PC-9 (cell line): ENCODE measurements around the gene SCAI.

Experiments
- EZH2 ChIP-seq: fragments of 200-600 bp; sonication (generic); IDR thresholded peaks from 2 replicates; pipeline ENCODE4 v1.8.0; 2017; ENCODE audit warnings: antibody characterized with exemption, low read depth
- TF ChIP-seq, protein P1 (sequence below): fragments of 200-600 bp; sonication (generic); conservative IDR thresholded peaks from 2 replicates; pipeline ENCODE4 v1.6.1; 2017; ENCODE audit warnings: mixed run types, antibody characterized with exemption, mild to moderate bottlenecking, moderate library complexity

DNA sequence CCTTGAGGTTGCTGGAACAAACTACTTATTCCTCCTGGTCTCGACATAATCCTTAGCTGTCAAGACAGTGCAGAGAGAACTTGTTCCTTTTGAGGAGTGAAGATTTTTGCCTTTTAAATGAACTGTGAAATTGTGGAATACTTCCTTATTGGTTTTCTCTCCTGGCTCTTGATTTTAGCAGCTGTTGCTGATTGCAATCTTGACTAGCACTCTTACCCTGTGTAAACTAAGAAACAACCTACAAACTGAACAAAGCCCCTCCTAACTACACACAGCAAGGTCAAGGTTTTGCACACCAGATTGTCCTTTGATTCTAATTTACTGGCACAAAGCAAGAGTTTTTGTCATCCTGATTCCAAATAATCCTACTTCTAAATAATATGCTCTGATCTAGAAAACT is 118.4 kb downstream of the SCAI start:
- TF ChIP-seq EZH2 = no peak
- TF ChIP-seq, protein P1, sequence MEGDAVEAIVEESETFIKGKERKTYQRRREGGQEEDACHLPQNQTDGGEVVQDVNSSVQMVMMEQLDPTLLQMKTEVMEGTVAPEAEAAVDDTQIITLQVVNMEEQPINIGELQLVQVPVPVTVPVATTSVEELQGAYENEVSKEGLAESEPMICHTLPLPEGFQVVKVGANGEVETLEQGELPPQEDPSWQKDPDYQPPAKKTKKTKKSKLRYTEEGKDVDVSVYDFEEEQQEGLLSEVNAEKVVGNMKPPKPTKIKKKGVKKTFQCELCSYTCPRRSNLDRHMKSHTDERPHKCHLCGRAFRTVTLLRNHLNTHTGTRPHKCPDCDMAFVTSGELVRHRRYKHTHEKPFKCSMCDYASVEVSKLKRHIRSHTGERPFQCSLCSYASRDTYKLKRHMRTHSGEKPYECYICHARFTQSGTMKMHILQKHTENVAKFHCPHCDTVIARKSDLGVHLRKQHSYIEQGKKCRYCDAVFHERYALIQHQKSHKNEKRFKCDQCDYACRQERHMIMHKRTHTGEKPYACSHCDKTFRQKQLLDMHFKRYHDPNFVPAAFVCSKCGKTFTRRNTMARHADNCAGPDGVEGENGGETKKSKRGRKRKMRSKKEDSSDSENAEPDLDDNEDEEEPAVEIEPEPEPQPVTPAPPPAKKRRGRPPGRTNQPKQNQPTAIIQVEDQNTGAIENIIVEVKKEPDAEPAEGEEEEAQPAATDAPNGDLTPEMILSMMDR = no peak
